HepG2 (cell line): Measurements from ENCODE around the gene CCDC69. TPM values are rescaled to one million over a fixed set of nuclear protein-coding genes. Genes with fewer than 3 reads are reported as not detected.

Experiments
- ARNTL ChIP-seq: sonication (generic); formaldehyde crosslinking; IDR thresholded peaks from 2 replicates; pipeline ENCODE4 v1.4.0; 2020; ENCODE audit warnings: mild to moderate bottlenecking, missing genetic modification reagents
- ATF2 ChIP-seq: sonication (generic); formaldehyde crosslinking; IDR thresholded peaks from 2 replicates; pipeline ENCODE4 v1.4.0; 2020; ENCODE audit warnings: missing genetic modification reagents
- DRAP1 ChIP-seq: IDR thresholded peaks from 2 replicates; pipeline ENCODE4 v1.6.1; 2016; ENCODE audit warnings: missing genetic modification reagents, missing compliant biosample characterization
- ELF3 ChIP-seq: IDR thresholded peaks from 2 replicates; pipeline ENCODE4 v1.6.1; 2016; ENCODE audit warnings: missing genetic modification reagents, missing compliant biosample characterization
- FOXK1 ChIP-seq: sonication (generic); formaldehyde crosslinking; IDR thresholded peaks from 2 replicates; pipeline ENCODE4 v1.4.0; 2020; ENCODE audit warnings: low read depth, missing genetic modification reagents, borderline replicate concordance
- FOXP4 ChIP-seq: sonication (generic); formaldehyde crosslinking; IDR thresholded peaks from 2 replicates; pipeline ENCODE4 v1.4.0; 2020; ENCODE audit warnings: missing genetic modification reagents
- GABPA ChIP-seq, 2 experiments: IDR thresholded peaks; 2 replicates each; pipeline ENCODE4 v1.6.1; 2011 to 2016; ENCODE audit warnings: low read depth in 2 of 2, low read length in 1 of 2, missing biosample characterization in 1 of 2, missing genetic modification characterization in 1 of 2
- JUN ChIP-seq: sonication (generic); formaldehyde crosslinking; IDR thresholded peaks from 2 replicates; pipeline ENCODE4 v1.4.0; 2020; ENCODE audit warnings: mild to moderate bottlenecking, missing genetic modification reagents
- NCOR1 ChIP-seq: fragments of 200-600 bp; sonication (generic); IDR thresholded peaks from 2 replicates; pipeline ENCODE4 v1.7.0; 2017; ENCODE audit warnings: antibody characterized with exemption, low read length, borderline replicate concordance
- NFRKB ChIP-seq: fragments of 450-650 bp; IDR thresholded peaks from 2 replicates; pipeline ENCODE4 v1.6.1; 2017
- NFYB ChIP-seq: sonication (generic); formaldehyde crosslinking; IDR thresholded peaks from 2 replicates; pipeline ENCODE4 v1.4.0; 2020; ENCODE audit warnings: missing genetic modification reagents
- NR0B2 ChIP-seq: sonication (generic); formaldehyde crosslinking; IDR thresholded peaks from 2 replicates; pipeline ENCODE4 v1.4.0; 2020; ENCODE audit warnings: mild to moderate bottlenecking, missing genetic modification reagents
- SP5 ChIP-seq: IDR thresholded peaks from 2 replicates; pipeline ENCODE4 v1.6.1; 2016; ENCODE audit warnings: low read depth, borderline replicate concordance
- SPEN ChIP-seq: sonication (generic); formaldehyde crosslinking; IDR thresholded peaks from 2 replicates; pipeline ENCODE4 v1.5.1; 2020; ENCODE audit warnings: low read depth, mild to moderate bottlenecking, missing genetic modification reagents
- TBL1XR1 ChIP-seq: fragments of 150-350 bp; IDR thresholded peaks from 2 replicates; pipeline ENCODE4 v1.6.1; 2014; ENCODE audit warnings: borderline replicate concordance, low read length; ENCODE audit not compliant: partially characterized antibody
- ZNF121 ChIP-seq: sonication (generic); formaldehyde crosslinking; IDR thresholded peaks from 2 replicates; pipeline ENCODE4 v1.5.0; 2020; ENCODE audit warnings: mild to moderate bottlenecking, missing genetic modification reagents
- ZNF367 ChIP-seq: sonication (generic); formaldehyde crosslinking; IDR thresholded peaks from 2 replicates; pipeline ENCODE4 v1.4.0; 2020; ENCODE audit warnings: missing genetic modification reagents, borderline replicate concordance
- ZNF503 ChIP-seq: sonication (generic); formaldehyde crosslinking; IDR thresholded peaks from 2 replicates; pipeline ENCODE4 v1.4.0; 2020; ENCODE audit warnings: missing genetic modification reagents
- ZNF543 ChIP-seq: sonication (generic); formaldehyde crosslinking; IDR thresholded peaks from 2 replicates; pipeline ENCODE4 v1.4.0; 2020; ENCODE audit warnings: mild to moderate bottlenecking, missing genetic modification reagents
- ZNF550 ChIP-seq: sonication (generic); formaldehyde crosslinking; IDR thresholded peaks from 2 replicates; pipeline ENCODE4 v1.4.0; 2020; ENCODE audit warnings: mild to moderate bottlenecking, missing genetic modification reagents, borderline replicate concordance
- ZNF776 ChIP-seq: sonication (generic); formaldehyde crosslinking; IDR thresholded peaks from 2 replicates; pipeline ENCODE4 v1.4.0; 2020; ENCODE audit warnings: mild to moderate bottlenecking, missing genetic modification reagents
- ZNF780A ChIP-seq: sonication (generic); formaldehyde crosslinking; IDR thresholded peaks from 2 replicates; pipeline ENCODE4 v1.8.0; 2022; ENCODE audit warnings: mild to moderate bottlenecking, missing genetic modification reagents, moderate library complexity
- polyA plus RNA-seq, 8 experiments: library from polyadenylated mRNA; depleted of rRNA in 3 of 8; stranded (reverse) in 7 of 8; unstranded in 1 of 8; fragments of >200 nt; fragmentation: Illumina TruSeq in 4 of 8; extraction: Trizol in 4 of 8; gene quantifications; 2 replicates each; pipeline versions ENCODE4 v1.2.1 to v1.2.3, GENCODE V29; 2011 to 2016; ENCODE audit warnings: low read depth in 4 of 8, missing spikeins in 1 of 8, mixed read lengths in 1 of 8; ENCODE audit not compliant: insufficient read depth in 1 of 8
- total RNA-seq, 5 experiments: library from RNA; depleted of rRNA; stranded (reverse); fragments of >200 nt; fragmentation: Illumina TruSeq; extraction: Trizol; gene quantifications; 2 replicates each; pipeline ENCODE4 v1.2.3, GENCODE V29; 2016; ENCODE audit warnings: low read depth in 1 of 5

The CCDC69 gene
- total and polyA plus RNA-seq, 2 of the 13 experiments (the other 11 are each of a cell fraction or from before 2014, with no cell fraction given), result 12.2 to 45.2 TPM

- TF ChIP-seq ZNF503 (CRISPR knock-in tag), result 0 out of 2 replicates have a peak, but pooled peaks have one; percentile 13
- TF ChIP-seq ZNF550 (CRISPR knock-in tag), result no peak
- TF ChIP-seq SPEN (CRISPR knock-in tag), result no peak
- peak; percentile 83 for TF ChIP-seq FOXP4 (CRISPR knock-in tag)
- TF ChIP-seq ZNF780A (CRISPR knock-in tag), result 0 out of 2 replicates have a peak, but pooled peaks have one; percentile 11
- peak; percentile 75; the same call in 1 of the 2 replicates for TF ChIP-seq FOXK1 (CRISPR knock-in tag)
- TF ChIP-seq NR0B2 (CRISPR knock-in tag), result no peak
- TF ChIP-seq DRAP1 (CRISPR knock-in tag), result no peak
- no peak for TF ChIP-seq JUN
- peak; percentile 64; the same call in 1 of the 2 replicates for TF ChIP-seq ARNTL (CRISPR knock-in tag)
- TF ChIP-seq NCOR1, result peak; percentile 75; the same call in 1 of the 2 replicates
- TF ChIP-seq ZNF543 (CRISPR knock-in tag), result no peak; the same call in 1 of the 2 replicates
- TF ChIP-seq ZNF367 (CRISPR knock-in tag), result peak; percentile 27; the same call in 1 of the 2 replicates
- TF ChIP-seq TBL1XR1, result no peak
- peak; percentile 77 for TF ChIP-seq ATF2 (CRISPR knock-in tag)
- peak; percentile 59; the same call in 1 of the 2 replicates for TF ChIP-seq ELF3 (CRISPR knock-in tag)
- no peak for TF ChIP-seq NFRKB
- TF ChIP-seq GABPA (IDR thresholded peaks at IDR 0.05; ENCODE audit: low read depth, low read length), result no peak
- TF ChIP-seq GABPA (CRISPR knock-in tag; IDR thresholded peaks at IDR 0.05; ENCODE audit: low read depth), result no peak
- no peak for TF ChIP-seq ZNF121 (CRISPR knock-in tag)
- TF ChIP-seq SP5 (CRISPR knock-in tag), result peak; percentile 61; the same call in 1 of the 2 replicates
- TF ChIP-seq NFYB (CRISPR knock-in tag), result no peak
- no peak for TF ChIP-seq ZNF776 (CRISPR knock-in tag)
Measured at GRCh38 chr5:151234476-151235238, 10.8 kb upstream of the CCDC69 start (continued).
